Measurements from ENCODE around the gene DENND1A.
A peak's percentile ranks its signal among the peaks of the same experiment; 100 is the strongest.

Gene DENND1A

GRCh38 chr9:123686131-123686828 is 243.6 kb downstream of the DENND1A start:
- DNase-seq (ENCODE audit: low spot score): no peak

GRCh38 chr9:123685489-123686083 is 244.3 kb downstream of the DENND1A start:
- DNase-seq (ENCODE audit: low spot score): no peak

- no peak for DNase-seq (ENCODE audit: low spot score)
These were observed 245.4 kb downstream of the DENND1A start for GRCh38 chr9:123684393-123685149.

- DNase-seq (ENCODE audit: low spot score): no peak
These were observed 247.2 kb downstream of the DENND1A start for GRCh38 chr9:123682746-123683145.

GRCh38 chr9:123680352-123680751 is 249.6 kb downstream of the DENND1A start:
- no peak for DNase-seq (ENCODE audit: low spot score)

- peak; percentile 12 for DNase-seq (ENCODE audit: low spot score)
These were observed 250.5 kb downstream of the DENND1A start for GRCh38 chr9:123679330-123679987.

GRCh38 chr9:123678878-123679329 is 251.0 kb downstream of the DENND1A start:
- DNase-seq (ENCODE audit: low spot score): peak; percentile 20

GRCh38 chr9:123678038-123678877 is 251.7 kb downstream of the DENND1A start:
- DNase-seq (ENCODE audit: low spot score): no peak

- DNase-seq (ENCODE audit: low spot score): no peak
These were observed 253.1 kb downstream of the DENND1A start for GRCh38 chr9:123676869-123677268.

- no peak for DNase-seq (ENCODE audit: low spot score)
These were observed 260.6 kb downstream of the DENND1A start for GRCh38 chr9:123669346-123669745.

GRCh38 chr9:123663529-123663928 is 266.4 kb downstream of the DENND1A start:
- no peak for DNase-seq (ENCODE audit: low spot score)

- DNase-seq (ENCODE audit: low spot score): no peak
These were observed 267.7 kb downstream of the DENND1A start for GRCh38 chr9:123662057-123662776.

GRCh38 chr9:123660691-123661466 is 269.0 kb downstream of the DENND1A start:
- no peak for DNase-seq (ENCODE audit: low spot score)

- DNase-seq (ENCODE audit: low spot score): no peak
These were observed 270.6 kb downstream of the DENND1A start for GRCh38 chr9:123659358-123659757.

- no peak for DNase-seq (ENCODE audit: low spot score)
These were observed 271.1 kb downstream of the DENND1A start for GRCh38 chr9:123658792-123659191.

GRCh38 chr9:123657941-123658340 is 272.0 kb downstream of the DENND1A start:
- DNase-seq (ENCODE audit: low spot score): no peak

- no peak for DNase-seq (ENCODE audit: low spot score)
These were observed 272.8 kb downstream of the DENND1A start for GRCh38 chr9:123657099-123657498.

GRCh38 chr9:123656565-123656964 is 273.4 kb downstream of the DENND1A start:
- peak; percentile 22 for DNase-seq (ENCODE audit: low spot score)

GRCh38 chr9:123655681-123656423 is 274.1 kb downstream of the DENND1A start:
- no peak for DNase-seq (ENCODE audit: low spot score)

All from AG08396 (cell line).